ENCODE results near the gene CLIC4.

Gene CLIC4

DNA sequence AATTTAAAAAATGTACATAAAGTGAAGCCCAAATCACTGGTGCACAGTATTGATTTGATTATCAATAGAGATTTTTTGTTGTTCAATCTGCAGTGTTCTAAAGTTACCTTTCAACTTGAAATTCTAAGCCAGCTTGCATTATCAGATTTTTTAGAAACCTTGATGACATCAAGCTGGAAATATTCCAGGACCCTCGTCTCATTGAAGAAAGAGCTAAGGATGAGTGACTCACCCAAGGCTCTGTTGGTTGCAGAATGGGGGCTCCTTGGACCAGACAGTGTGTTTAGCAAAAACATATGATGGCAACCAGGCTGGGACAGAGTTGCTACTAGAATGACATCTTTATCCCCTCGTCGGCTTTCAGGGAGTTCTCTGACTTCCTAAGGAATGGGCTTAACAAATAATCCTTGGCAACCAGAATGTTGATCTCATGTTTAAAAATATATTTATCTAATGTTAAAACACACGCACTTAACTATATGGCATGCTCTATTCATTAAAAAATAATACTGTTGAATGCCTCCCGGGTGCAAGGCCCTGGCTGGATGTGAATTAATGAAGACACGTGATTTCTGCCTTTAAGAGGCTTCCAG, 105.2 kb downstream of the CLIC4 start:
- DNase-seq (ENCODE audit: extremely low read depth, insufficient read length): no peak
- no peak overlapping the region for H3K4me3 ChIP-seq (replicated peaks; ENCODE audit: low read depth, low read length)
- TF ChIP-seq, protein P1, sequence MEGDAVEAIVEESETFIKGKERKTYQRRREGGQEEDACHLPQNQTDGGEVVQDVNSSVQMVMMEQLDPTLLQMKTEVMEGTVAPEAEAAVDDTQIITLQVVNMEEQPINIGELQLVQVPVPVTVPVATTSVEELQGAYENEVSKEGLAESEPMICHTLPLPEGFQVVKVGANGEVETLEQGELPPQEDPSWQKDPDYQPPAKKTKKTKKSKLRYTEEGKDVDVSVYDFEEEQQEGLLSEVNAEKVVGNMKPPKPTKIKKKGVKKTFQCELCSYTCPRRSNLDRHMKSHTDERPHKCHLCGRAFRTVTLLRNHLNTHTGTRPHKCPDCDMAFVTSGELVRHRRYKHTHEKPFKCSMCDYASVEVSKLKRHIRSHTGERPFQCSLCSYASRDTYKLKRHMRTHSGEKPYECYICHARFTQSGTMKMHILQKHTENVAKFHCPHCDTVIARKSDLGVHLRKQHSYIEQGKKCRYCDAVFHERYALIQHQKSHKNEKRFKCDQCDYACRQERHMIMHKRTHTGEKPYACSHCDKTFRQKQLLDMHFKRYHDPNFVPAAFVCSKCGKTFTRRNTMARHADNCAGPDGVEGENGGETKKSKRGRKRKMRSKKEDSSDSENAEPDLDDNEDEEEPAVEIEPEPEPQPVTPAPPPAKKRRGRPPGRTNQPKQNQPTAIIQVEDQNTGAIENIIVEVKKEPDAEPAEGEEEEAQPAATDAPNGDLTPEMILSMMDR (IDR thresholded peaks at IDR 0.05; ENCODE audit: insufficient read depth, low read length, poor library complexity, severe bottlenecking): no peak
- no peaks in the 10 kb centered on the region for H3K36me3 ChIP-seq (ENCODE audit: control insufficient read depth, insufficient read depth, low read length)
- H3K27me3 ChIP-seq (replicated peaks; ENCODE audit: control insufficient read depth, insufficient read depth, low read length): no peaks in the 10 kb centered on the region

DNA sequence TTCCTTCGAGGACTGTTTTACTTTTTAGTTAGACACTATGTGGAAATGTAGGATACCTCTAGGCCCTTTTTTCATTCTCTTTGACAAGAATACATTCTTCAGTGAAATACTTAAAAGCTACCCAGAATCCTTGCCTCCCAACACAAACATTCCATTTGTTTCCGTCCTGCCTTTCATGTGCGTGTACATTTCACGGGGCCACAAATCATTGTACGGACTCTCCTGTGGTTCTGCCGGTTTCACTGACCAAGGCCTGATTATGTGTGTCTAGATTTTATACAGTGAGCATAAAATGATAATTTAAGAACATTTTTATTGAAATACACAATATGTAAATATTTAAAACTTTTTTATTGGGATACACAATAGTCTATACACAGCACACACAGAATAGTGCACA, 108.4 kb downstream of the CLIC4 start:
- no peak for DNase-seq (ENCODE audit: extremely low read depth, insufficient read length)

DNA sequence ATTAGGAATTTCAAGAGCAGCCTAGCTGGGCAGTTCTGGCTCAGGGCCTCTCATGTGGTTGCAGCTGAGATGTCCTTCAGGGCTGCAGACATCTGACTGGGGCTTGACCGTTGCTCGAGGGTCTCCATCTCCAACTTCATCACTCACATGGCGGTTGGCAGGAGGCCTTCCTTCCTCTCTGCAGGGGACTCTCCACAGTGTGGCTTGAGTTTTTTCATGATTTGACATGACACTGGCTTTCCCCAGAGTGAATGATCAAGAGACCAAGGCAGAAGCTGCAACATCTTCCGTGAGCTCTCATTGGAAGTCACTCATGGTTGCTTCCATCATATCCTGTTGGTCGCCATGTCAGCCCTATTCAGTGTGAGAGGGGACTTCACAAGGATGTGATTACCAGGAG, 110.2 kb downstream of the CLIC4 start:
- no peak overlapping the region for H3K4me3 ChIP-seq (replicated peaks; ENCODE audit: low read depth, low read length)
- DNase-seq (ENCODE audit: extremely low read depth, insufficient read length): no peak
- no peaks in the 10 kb centered on the region for H3K27me3 ChIP-seq (replicated peaks; ENCODE audit: control insufficient read depth, insufficient read depth, low read length)
- TF ChIP-seq, protein P1 (IDR thresholded peaks at IDR 0.05; ENCODE audit: insufficient read depth, low read length, poor library complexity, severe bottlenecking): no peak
- no peaks in the 10 kb centered on the region for H3K36me3 ChIP-seq (ENCODE audit: control insufficient read depth, insufficient read depth, low read length)

More for the DNA sequence above, 108.4 kb downstream of the CLIC4 start:
- TF ChIP-seq, protein P1 (IDR thresholded peaks at IDR 0.05; ENCODE audit: insufficient read depth, low read length, poor library complexity, severe bottlenecking): no peak
- Histone ChIP-seq H3K36me3 (ENCODE audit: control insufficient read depth, insufficient read depth, low read length) (no peaks in the 10 kb centered on the region), H3K4me3 (replicated peaks; ENCODE audit: low read depth, low read length) (no peak overlapping the region), H3K27me3 (replicated peaks; ENCODE audit: control insufficient read depth, insufficient read depth, low read length) (no peaks in the 10 kb centered on the region)

DNA sequence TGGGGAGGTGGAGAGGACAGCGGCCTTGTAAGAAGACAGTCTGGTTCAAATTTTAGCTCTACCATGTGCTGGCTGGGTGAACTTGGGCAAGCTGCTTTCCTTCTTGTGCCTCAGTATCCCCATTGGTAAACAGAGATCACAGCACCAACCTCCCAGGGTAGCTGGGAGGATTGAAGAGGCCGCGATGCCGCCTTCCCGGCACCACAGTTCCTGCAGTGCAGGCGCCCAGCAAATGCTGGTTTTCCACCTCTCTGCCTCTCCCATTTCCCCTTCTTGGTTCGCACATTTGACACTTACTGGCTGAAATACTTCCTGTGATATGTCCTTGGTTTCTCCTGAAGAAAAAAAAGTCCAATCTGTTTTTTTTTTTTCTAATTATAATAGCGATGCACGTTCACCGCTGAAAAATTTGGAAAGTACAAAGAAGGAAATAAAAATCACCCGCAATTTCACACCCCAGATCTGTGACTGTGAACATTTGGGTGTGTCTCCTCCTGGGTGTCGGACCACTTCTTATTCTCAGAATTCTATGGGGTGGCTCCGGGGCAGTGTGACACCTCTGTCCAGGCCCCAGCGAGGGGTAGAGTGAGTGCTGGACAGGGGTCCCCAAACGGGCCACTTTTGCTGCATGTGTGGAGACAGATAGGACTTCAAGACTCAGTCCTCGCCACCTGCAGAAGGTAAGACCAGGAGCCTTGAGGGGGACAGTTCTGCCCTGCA, 111.7 kb downstream of the CLIC4 start:
- TF ChIP-seq, protein P1 (IDR thresholded peaks at IDR 0.05; ENCODE audit: insufficient read depth, low read length, poor library complexity, severe bottlenecking): no peak
- H3K36me3 ChIP-seq (ENCODE audit: control insufficient read depth, insufficient read depth, low read length): no peaks in the 10 kb centered on the region

DNA sequence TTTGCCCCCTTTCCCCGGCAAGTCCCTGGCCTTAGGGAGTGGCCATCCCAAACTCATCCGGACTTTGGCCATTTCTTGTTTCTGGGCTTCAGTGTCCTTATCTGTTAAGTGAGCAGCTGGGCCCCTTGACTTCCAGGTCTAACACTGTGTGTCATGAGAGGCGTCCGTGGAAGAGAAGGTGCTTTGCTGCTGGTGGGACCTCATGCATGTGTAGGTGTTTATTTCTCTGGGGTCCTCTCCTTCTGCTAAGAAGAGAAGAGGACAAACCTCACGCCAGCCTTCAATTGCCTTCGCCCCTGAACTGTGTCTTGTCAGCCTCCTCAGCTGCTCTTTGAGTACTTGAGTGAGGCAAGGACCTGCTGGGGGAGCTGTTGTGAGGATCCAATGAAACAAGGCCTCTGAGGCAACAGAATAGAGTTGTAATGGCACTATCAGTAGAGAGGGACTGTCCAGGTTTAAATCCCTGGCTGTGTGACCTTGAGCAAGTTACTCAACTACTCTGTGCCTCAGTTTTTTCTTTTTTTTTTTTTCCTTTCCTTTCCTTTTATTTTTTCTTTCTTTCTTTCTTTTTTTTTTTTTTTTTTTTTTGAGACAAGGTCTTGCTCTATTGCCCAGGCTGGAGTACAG, 112.4 kb downstream of the CLIC4 start:
- DNase-seq (ENCODE audit: extremely low read depth, insufficient read length): no peak
- no peaks in the 10 kb centered on the region for H3K36me3 ChIP-seq (ENCODE audit: control insufficient read depth, insufficient read depth, low read length)
- no peaks in the 10 kb centered on the region for H3K27me3 ChIP-seq (replicated peaks; ENCODE audit: control insufficient read depth, insufficient read depth, low read length)
- no peak overlapping the region for H3K4me3 ChIP-seq (replicated peaks; ENCODE audit: low read depth, low read length)
- TF ChIP-seq, protein P1 (IDR thresholded peaks at IDR 0.05; ENCODE audit: insufficient read depth, low read length, poor library complexity, severe bottlenecking): no peak

More for the DNA sequence above, 111.7 kb downstream of the CLIC4 start:
- DNase-seq (ENCODE audit: extremely low read depth, insufficient read length): no peak
- Histone ChIP-seq H3K27me3 (replicated peaks; ENCODE audit: control insufficient read depth, insufficient read depth, low read length) (no peaks in the 10 kb centered on the region), H3K4me3 (replicated peaks; ENCODE audit: low read depth, low read length) (no peak overlapping the region)

Data from GM06990 (cell line).